ENCODE results near the gene USP2.

USP2 gene

DNA sequence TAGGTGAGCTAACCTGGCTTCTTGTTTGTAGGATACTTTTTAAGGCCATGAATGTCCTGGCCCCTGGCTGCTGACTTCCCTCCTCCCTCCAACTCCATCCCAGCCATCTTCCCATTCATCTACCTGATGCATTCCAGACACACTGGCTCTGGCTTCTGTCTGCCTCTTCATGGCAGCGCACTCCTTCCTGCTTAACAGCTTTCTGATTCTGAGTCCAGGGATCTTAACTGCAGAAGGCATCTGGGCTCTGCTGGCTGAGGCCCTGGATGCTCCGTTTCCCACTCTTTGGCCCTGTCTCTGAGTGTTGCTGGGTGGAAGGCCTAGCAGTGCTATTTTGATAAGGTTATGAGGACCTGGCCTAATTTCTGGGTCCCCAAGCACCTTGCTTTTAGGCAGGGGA is 43.3 kb upstream of the USP2 start:
- H3K4me2 ChIP-seq (ENCODE audit: low read depth, low read length, poor library complexity, severe bottlenecking), result no peak overlapping the region
- H3K27ac ChIP-seq (ENCODE audit: low read depth, low read length), result no peak overlapping the region
- no peak overlapping the region for H3K9ac ChIP-seq (ENCODE audit: low read length)
- H3K4me3 ChIP-seq (ENCODE audit: insufficient read depth, low read length, poor library complexity, severe bottlenecking), result no peak overlapping the region
- TF ChIP-seq EZH2phosphoT487 (conservative IDR thresholded peaks at IDR 0.05; ENCODE audit: low read length), result no peak
- TF ChIP-seq, protein P1, sequence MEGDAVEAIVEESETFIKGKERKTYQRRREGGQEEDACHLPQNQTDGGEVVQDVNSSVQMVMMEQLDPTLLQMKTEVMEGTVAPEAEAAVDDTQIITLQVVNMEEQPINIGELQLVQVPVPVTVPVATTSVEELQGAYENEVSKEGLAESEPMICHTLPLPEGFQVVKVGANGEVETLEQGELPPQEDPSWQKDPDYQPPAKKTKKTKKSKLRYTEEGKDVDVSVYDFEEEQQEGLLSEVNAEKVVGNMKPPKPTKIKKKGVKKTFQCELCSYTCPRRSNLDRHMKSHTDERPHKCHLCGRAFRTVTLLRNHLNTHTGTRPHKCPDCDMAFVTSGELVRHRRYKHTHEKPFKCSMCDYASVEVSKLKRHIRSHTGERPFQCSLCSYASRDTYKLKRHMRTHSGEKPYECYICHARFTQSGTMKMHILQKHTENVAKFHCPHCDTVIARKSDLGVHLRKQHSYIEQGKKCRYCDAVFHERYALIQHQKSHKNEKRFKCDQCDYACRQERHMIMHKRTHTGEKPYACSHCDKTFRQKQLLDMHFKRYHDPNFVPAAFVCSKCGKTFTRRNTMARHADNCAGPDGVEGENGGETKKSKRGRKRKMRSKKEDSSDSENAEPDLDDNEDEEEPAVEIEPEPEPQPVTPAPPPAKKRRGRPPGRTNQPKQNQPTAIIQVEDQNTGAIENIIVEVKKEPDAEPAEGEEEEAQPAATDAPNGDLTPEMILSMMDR (IDR thresholded peaks at IDR 0.05; ENCODE audit: insufficient read depth, low read length, poor library complexity, severe bottlenecking), result no peak
- H3K9me2 ChIP-seq (replicated peaks; ENCODE audit: insufficient read depth, low read length), result no peaks in the 10 kb centered on the region
- no peak overlapping the region for H2AFZ ChIP-seq (ENCODE audit: low read depth, low read length, severe bottlenecking)
- H3K9me3 ChIP-seq (ENCODE audit: insufficient read depth, low read length), result no peaks in the 10 kb centered on the region
- H3F3A ChIP-seq (ENCODE audit: insufficient read depth), result no peaks in the 10 kb centered on the region
- H3K36me3 ChIP-seq (ENCODE audit: low read length), result no peaks in the 10 kb centered on the region
- no peaks in the 10 kb centered on the region for H3K27me3 ChIP-seq (ENCODE audit: low read length)
- H4K20me1 ChIP-seq (ENCODE audit: low read depth, low read length), result no peaks in the 10 kb centered on the region
- H3K79me2 ChIP-seq (ENCODE audit: insufficient read depth, low read length), result no peaks in the 10 kb centered on the region

DNA sequence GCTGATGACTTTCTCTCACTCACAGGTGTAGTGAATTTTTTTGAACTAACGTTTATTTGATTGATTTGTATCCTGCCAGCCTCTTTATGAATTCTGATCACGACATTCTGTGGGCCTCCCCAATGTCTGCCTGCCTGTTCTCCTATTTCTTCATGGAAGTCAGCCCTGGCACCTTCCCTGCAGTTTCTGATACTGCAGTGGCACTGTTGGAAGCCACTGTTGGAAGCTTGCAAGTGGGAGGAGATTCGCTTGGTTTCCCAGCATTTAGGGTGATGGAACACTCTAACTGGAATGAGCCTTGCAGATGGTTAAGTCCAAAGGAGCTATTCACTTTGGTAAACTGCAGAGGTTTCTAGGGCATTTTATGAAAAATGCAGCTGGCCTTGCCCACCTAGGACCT is 42.8 kb upstream of the USP2 start:
- no peaks in the 10 kb centered on the region for H3K9me2 ChIP-seq (replicated peaks; ENCODE audit: insufficient read depth, low read length)
- no peak for TF ChIP-seq EZH2phosphoT487 (conservative IDR thresholded peaks at IDR 0.05; ENCODE audit: low read length)
- TF ChIP-seq, protein P1 (IDR thresholded peaks at IDR 0.05; ENCODE audit: insufficient read depth, low read length, poor library complexity, severe bottlenecking), result no peak
- no peaks in the 10 kb centered on the region for H3K79me2 ChIP-seq (ENCODE audit: insufficient read depth, low read length)
- no peaks in the 10 kb centered on the region for H3K27me3 ChIP-seq (ENCODE audit: low read length)
- no peaks in the 10 kb centered on the region for H3K36me3 ChIP-seq (ENCODE audit: low read length)
- H3K4me2 ChIP-seq (ENCODE audit: low read depth, low read length, poor library complexity, severe bottlenecking), result no peak overlapping the region
- H3K4me3 ChIP-seq (ENCODE audit: insufficient read depth, low read length, poor library complexity, severe bottlenecking), result no peak overlapping the region
- H3K9me3 ChIP-seq (ENCODE audit: insufficient read depth, low read length), result no peaks in the 10 kb centered on the region
- H2AFZ ChIP-seq (ENCODE audit: low read depth, low read length, severe bottlenecking), result no peak overlapping the region
- no peaks in the 10 kb centered on the region for H3F3A ChIP-seq (ENCODE audit: insufficient read depth)
- no peaks in the 10 kb centered on the region for H4K20me1 ChIP-seq (ENCODE audit: low read depth, low read length)
- H3K27ac ChIP-seq (ENCODE audit: low read depth, low read length), result no peak overlapping the region
- no peak overlapping the region for H3K9ac ChIP-seq (ENCODE audit: low read length)

DNA sequence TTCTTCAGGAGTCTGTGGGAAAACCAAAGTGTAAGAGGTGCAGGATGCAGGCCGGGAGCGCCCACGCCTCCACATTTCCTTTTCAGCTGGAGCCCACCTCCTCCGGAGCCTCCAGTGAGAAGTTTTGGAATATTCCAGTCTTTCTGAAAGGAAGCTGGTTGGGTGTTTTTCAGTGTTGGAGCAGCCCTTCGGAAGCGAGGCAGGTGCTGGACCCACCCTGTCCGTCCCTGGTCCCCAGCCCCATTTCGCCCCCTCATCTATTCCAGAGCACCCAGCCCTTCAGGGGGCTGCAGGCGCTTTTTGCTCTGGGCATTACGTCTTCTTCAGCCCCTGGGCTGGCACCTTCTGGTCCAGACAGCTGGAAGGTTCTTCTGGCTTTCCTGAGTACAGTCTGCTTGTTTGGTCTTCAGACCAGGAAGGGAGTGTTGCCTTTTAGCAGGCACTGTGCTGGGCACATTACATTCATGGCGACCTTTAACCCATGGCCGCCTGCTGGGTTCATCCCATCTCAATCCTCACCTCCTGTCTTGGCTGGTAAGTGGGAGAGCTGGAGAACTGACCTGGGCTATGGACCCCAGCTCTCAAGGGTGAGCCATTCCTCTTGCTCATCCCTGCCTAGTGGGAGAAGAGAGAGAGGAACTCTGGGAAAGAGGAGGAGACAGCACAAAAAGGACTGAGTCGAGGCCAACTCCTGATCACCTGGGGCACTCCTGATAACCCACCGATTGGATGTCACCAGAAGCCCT is 42.2 kb upstream of the USP2 start:
- H3K79me2 ChIP-seq (ENCODE audit: insufficient read depth, low read length), result no peaks in the 10 kb centered on the region
- no peaks in the 10 kb centered on the region for H4K20me1 ChIP-seq (ENCODE audit: low read depth, low read length)
- no peaks in the 10 kb centered on the region for H3K36me3 ChIP-seq (ENCODE audit: low read length)
- no peaks in the 10 kb centered on the region for H3K9me3 ChIP-seq (ENCODE audit: insufficient read depth, low read length)
- no peak overlapping the region for H3K4me3 ChIP-seq (ENCODE audit: insufficient read depth, low read length, poor library complexity, severe bottlenecking)
- no peaks in the 10 kb centered on the region for H3K9me2 ChIP-seq (replicated peaks; ENCODE audit: insufficient read depth, low read length)
- H3K4me2 ChIP-seq (ENCODE audit: low read depth, low read length, poor library complexity, severe bottlenecking), result no peak overlapping the region
- no peak overlapping the region for H3K27ac ChIP-seq (ENCODE audit: low read depth, low read length)
- H3F3A ChIP-seq (ENCODE audit: insufficient read depth), result no peaks in the 10 kb centered on the region
- H3K9ac ChIP-seq (ENCODE audit: low read length), result no peak overlapping the region
- TF ChIP-seq EZH2phosphoT487 (conservative IDR thresholded peaks at IDR 0.05; ENCODE audit: low read length), result no peak
- TF ChIP-seq, protein P1 (IDR thresholded peaks at IDR 0.05; ENCODE audit: insufficient read depth, low read length, poor library complexity, severe bottlenecking), result no peak
- no peak overlapping the region for H2AFZ ChIP-seq (ENCODE audit: low read depth, low read length, severe bottlenecking)
- H3K27me3 ChIP-seq (ENCODE audit: low read length), result no peaks in the 10 kb centered on the region
